ENCODE results near the gene PHF24. TPM values are rescaled to one million over a fixed set of nuclear protein-coding genes. Genes with fewer than 3 reads are reported as not detected.
"Not testable (repeated sequence)": the region's sequence is repeated elsewhere in the genome, so short reads cannot be mapped to it uniquely, and the experiment has no call there.

PHF24 gene
- total RNA-seq: 0.11 TPM
- long read RNA-seq: 0 reads

GRCh38 chr9:34957492-34958410, at the start of gene PHF24:
Gene PHF24, plus strand, starts transcription at chr9:34958285. Its CDS starts 13,014 bp downstream, at chr9:34971299.
- no peak for DNase-seq
- Histone ChIP-seq H3K4me3 (peak within 1 kb of the TSS; percentile 63), H3K36me3 (no peaks in the 10 kb centered on the region), H3K4me1 (peaks cover 13% of the 10 kb centered on the region), H3K9me3 (replicated peaks) (no peaks in the 10 kb centered on the region), H3K27me3 (ENCODE audit: low read depth) (peaks cover 55% of the 10 kb centered on the region), H3K27ac (replicated peaks) (no peak within 1 kb of the TSS)
- intact Hi-C loops (cut with micrococcal nuclease): no loop called here
- TF ChIP-seq CTCF (IDR thresholded peaks at IDR 0.05; ENCODE audit: borderline replicate concordance): peak; percentile 19

GRCh38 chr9:34927061-34927460, 31.0 kb upstream of the PHF24 start:
- H3K36me3 ChIP-seq: no peaks in the 10 kb centered on the region
- H3K4me1 ChIP-seq: no peaks in the 10 kb centered on the region
- no peak for TF ChIP-seq CTCF (IDR thresholded peaks at IDR 0.05; ENCODE audit: borderline replicate concordance)
- DNase-seq: no peak
- H3K27ac ChIP-seq (replicated peaks): no peak overlapping the region
- intact Hi-C loops (cut with micrococcal nuclease): no loop called here
- H3K27me3 ChIP-seq (ENCODE audit: low read depth): peaks cover 29% of the 10 kb centered on the region
- no peak overlapping the region for H3K4me3 ChIP-seq
- peaks cover 24% of the 10 kb centered on the region for H3K9me3 ChIP-seq (replicated peaks)

- TF ChIP-seq CTCF (IDR thresholded peaks at IDR 0.05; ENCODE audit: borderline replicate concordance): no peak
- no peaks in the 10 kb centered on the region for H3K36me3 ChIP-seq
- H3K4me3 ChIP-seq: no peak overlapping the region
- intact Hi-C loops (cut with micrococcal nuclease): no loop called here
- no peak overlapping the region for H3K27ac ChIP-seq (replicated peaks)
- H3K9me3 ChIP-seq (replicated peaks): peaks cover 22% of the 10 kb centered on the region
- peaks cover 30% of the 10 kb centered on the region for H3K27me3 ChIP-seq (ENCODE audit: low read depth)
- no peaks in the 10 kb centered on the region for H3K4me1 ChIP-seq
- DNase-seq: no peak
Observed at GRCh38 chr9:34928921-34929320, 29.2 kb upstream of the PHF24 start.

- Histone ChIP-seq H3K4me1 (no peaks in the 10 kb centered on the region), H3K27me3 (ENCODE audit: low read depth) (peaks cover 30% of the 10 kb centered on the region), H3K9me3 (replicated peaks) (peaks cover 15% of the 10 kb centered on the region), H3K27ac (replicated peaks) (no peak overlapping the region), H3K4me3 (no peak overlapping the region), H3K36me3 (no peaks in the 10 kb centered on the region)
- DNase-seq: no peak
- TF ChIP-seq CTCF (IDR thresholded peaks at IDR 0.05; ENCODE audit: borderline replicate concordance): peak; percentile 69
- intact Hi-C loops (cut with micrococcal nuclease): no loop called here
Observed at GRCh38 chr9:34929506-34930102, 28.5 kb upstream of the PHF24 start.

GRCh38 chr9:34939989-34940388, 18.1 kb upstream of the PHF24 start:
- H3K4me1 ChIP-seq; DNase-seq; H3K36me3 ChIP-seq; H3K27ac ChIP-seq (replicated peaks); H3K4me3 ChIP-seq; H3K27me3 ChIP-seq (ENCODE audit: low read depth); H3K9me3 ChIP-seq (replicated peaks); intact Hi-C loops (cut with micrococcal nuclease): not testable (repeated sequence)

- DNase-seq: no peak
- Histone ChIP-seq H3K4me1 (no peaks in the 10 kb centered on the region), H3K27me3 (ENCODE audit: low read depth) (peaks cover 21% of the 10 kb centered on the region), H3K4me3 (no peak overlapping the region), H3K36me3 (no peaks in the 10 kb centered on the region), H3K27ac (replicated peaks) (no peak overlapping the region), H3K9me3 (replicated peaks) (peaks cover 10% of the 10 kb centered on the region)
- intact Hi-C loops (cut with micrococcal nuclease): no loop called here
- TF ChIP-seq CTCF (IDR thresholded peaks at IDR 0.05; ENCODE audit: borderline replicate concordance): no peak
Observed at GRCh38 chr9:34948451-34948850, 9.6 kb upstream of the PHF24 start.

Data from left ventricle myocardium inferior (tissue), 1 donor.